NCI-H2107 (cell line): Measurements from ENCODE around the gene LRRC71.

Source experiments
- DNase-seq: peaks from one replicate; lab custom pipeline; 2025; lab: John Stamatoyannopoulos, UW

Gene LRRC71

GRCh38 chr1:156892190-156893047 is 28.0 kb upstream of the LRRC71 start:
- DNase-seq: peak; percentile 67

- no peak for DNase-seq
Measured at GRCh38 chr1:156893048-156893953, 27.1 kb upstream of the LRRC71 start, which contains the start of gene PEAR1. PEAR1 (plus strand) TSS chr1:156893718; CDS start chr1:156903927, 10,209 bp downstream.

GRCh38 chr1:156894001-156894400 is 26.4 kb upstream of the LRRC71 start:
- DNase-seq: no peak

DNA sequence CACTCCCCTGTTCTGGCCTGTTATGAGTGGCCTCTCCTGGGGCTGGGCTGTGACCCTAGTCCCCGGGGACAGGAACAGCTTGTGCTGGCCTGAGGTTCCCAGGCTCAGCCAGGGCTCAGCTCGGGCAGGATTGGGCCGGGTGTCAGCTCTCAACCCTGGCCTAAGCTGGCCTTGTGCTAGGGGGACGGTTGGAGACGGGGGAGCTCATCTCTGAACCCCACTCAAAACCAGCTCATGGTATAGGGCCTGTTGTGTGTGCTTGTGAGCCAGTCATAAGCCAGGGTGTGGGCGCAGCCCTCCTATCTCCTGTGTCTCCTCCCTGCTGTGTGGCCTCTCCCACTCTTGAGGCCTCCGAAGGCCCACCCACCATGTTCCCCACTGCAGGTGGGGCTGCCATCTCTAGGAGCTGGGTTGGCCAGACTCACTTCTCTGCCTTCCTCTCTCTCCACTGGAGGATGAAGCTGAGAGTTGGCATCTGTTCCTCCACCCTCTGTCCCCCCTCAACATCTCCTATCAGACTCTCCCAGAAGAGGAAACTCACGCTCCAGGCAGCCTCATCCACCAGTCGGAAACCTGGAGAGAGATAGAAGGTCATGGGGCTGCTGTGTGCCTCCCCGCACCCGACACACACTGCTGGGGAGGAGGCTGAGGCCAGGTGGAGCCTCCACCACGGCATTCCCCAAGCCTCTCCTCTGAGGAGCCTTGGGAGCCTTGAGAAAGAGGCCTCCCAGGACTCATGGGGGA is 25.5 kb upstream of the LRRC71 start:
- DNase-seq: no peak

DNA sequence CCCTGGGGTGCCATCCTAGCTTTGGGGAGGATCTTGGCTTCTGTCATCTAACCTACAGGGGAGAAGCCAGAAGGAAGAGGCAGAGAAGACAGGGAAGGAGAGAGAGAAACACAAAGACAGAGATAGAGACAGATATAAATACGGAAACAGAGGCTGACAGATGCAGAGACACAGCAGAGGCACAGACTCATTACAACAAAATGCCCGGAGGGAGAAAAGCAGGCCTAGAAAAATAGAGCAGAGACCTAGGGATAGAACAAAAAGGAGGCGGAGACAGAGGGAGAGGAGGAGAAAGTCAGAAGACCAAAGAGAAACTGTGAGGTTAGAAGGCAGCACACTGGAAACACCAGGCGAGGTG is 25.0 kb upstream of the LRRC71 start:
- no peak for DNase-seq

DNA sequence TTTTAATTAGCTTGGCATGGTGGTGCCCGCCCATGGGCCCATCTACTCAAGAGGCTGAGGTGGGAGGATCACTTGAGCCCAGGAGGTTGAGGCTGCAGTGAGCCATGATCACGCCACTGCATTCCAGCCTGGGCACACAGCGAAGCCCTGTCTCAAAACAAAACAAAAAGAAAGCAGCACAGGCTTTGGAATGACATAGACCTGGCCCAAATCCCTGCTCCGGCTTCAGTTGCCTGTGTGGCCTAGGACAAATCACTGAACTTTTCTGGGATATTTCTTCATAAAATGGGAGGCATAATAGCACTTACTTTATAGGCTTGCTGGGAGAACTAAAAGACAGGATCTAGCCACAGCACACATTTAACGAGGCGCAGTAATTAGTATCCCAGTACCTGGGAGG is 24.5 kb upstream of the LRRC71 start:
- no peak for DNase-seq

GRCh38 chr1:156896490-156897033 is 23.9 kb upstream of the LRRC71 start:
- DNase-seq: no peak

- no peak for DNase-seq
Measured at GRCh38 chr1:156897078-156897825, 23.2 kb upstream of the LRRC71 start.

GRCh38 chr1:156898161-156898566 is 22.3 kb upstream of the LRRC71 start:
- no peak for DNase-seq

DNA sequence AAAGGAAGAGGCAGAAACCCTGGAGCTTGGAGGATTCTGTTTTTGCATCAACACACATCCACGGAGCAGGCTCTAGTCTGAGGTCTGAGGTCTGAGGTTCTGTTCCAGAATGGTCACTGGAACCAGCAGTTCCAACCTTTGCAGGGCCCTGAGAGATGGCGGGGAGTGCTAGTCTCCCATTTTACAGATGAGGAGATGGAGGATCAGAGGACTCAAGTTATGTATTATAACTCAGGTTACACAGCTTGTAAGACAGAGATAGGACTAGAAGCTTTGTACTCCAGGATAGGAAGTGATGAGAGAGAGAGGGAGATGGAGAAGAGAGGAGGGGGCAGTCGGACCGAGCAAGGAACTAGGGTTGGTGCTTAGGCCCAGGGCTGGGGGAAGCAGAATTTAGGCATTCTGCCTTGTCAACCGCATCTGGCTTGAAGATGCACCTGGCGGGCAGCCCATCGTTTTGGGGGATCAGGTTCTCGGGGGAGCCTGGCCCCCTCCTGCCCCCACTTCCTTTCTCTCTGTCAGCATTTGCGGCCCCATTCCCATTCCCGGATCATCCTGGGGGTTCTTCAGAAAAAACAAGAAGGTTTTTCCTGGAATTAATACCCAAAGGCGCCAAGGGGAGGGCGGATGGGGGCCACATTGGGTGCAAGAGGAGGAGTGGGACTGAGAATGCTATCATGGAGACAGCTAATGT is 21.3 kb upstream of the LRRC71 start:
- no peak for DNase-seq

- DNase-seq: no peak
Measured at GRCh38 chr1:156899956-156900718, 20.3 kb upstream of the LRRC71 start.

DNA sequence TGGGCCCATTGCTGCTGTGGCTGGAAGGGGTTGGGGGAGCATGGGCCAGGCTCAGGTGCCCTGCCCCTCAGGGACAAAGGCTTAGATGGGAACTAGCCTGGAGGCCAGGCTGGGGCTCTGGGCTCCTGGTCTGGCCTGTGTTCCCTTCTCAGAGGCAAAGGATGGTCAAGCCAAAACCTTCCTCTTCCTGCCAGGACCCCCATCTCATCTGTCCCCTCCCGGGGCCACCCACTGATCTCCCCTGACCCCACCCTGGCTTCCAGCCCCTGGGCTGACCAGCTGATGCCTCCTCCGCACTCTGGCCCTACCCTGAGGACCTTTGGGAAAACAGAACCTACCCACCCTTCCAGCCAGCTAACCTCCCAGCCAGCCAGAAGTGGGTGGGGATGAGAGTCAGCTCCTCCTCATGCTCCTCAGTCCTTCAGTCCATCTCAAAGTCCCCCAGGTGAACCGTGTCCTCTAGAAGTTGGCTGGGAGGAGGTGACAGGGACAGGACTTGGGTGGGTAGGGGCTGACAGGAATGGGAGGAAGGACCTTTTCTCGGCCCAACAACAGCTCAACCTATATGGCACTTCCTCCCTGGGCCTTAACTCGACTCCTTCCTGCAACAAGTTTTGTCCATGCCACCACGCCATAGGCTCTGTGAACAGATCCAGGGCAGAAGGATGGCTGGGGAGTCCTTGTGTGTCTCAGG is 19.4 kb upstream of the LRRC71 start:
- DNase-seq: no peak

DNA sequence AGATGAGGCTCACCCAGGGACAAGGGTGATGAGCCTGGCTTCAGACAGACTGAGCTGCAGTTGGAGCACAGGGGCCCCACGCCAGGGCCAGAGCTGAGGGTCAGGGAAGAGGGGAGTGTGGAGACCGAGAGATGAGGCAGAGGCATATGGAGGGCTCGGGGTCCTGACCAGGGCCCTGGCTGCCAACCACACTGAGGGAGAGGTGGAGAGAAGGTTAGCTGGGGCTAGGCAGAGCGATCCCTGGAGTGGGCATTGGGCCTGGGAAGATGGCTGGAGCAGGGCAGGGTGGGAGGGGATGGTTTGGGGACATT is 18.9 kb upstream of the LRRC71 start:
- no peak for DNase-seq

DNA sequence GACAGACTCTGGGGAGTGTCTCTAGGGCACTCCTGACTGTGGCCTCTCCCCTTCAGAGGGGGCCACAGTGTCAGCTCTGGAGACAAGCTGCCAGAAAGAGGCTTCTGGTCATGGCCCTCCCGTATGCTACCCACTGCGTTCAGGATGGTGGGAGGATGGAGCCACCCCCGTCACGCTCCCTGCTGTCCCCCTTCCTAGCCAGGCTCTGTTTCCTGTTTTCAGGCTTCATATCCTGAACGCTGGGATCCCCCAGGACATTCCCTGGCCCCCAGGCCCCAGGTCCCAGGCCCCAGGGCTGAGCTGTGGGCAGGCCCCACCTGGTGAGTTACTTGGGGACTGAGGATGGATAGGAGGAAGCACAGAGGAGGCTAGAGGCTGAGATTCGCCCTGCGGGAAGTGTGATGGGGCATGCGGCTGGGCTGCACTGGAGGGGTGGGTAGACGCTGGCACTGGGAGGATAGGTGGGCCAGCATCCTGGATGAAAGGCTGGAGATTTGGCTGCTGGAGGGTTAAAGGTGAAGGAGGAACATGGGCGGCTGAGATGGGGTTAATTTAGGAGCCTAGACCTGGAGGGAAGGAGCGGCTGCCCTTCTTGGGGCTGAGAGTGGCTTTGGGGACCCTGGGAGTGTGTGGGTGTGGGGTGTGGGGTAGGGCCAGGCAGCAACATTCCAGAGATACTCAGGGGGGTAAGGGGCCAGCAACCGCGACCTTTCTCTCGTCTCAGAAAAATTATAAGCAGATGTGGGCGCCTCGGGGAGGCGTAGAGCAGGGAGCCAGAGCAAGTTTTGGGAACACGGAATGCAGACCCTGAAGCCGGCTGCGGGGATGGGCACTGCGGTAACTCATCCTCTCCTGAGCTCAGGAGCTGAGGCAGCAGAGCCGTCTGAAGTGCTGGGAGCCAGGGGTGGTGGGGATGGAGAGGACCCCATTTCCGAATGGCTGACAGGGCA is 18.2 kb upstream of the LRRC71 start:
- no peak for DNase-seq

GRCh38 chr1:156903328-156904091 is 16.9 kb upstream of the LRRC71 start:
- no peak for DNase-seq

GRCh38 chr1:156904187-156904959 is 16.1 kb upstream of the LRRC71 start:
- DNase-seq: no peak

GRCh38 chr1:156905176-156905575 is 15.3 kb upstream of the LRRC71 start:
- no peak for DNase-seq
